ES-I3 (cell line): Measurements from ENCODE around the gene EIF4EBP3.

Experiments
- H3K36me3 ChIP-seq: 2 replicates; pipeline ENCODE4 v1.6.1; 2013; ENCODE audit warnings: mild to moderate bottlenecking, low read length, control low read depth, moderate library complexity; ENCODE audit not compliant: insufficient read depth
- H3K4me1 ChIP-seq: 2 replicates; pipeline ENCODE4 v1.6.1; 2013; ENCODE audit warnings: mild to moderate bottlenecking, control low read depth, low read length; ENCODE audit not compliant: insufficient read depth
- H3K9ac ChIP-seq: 2 replicates; pipeline ENCODE4 v1.6.1; 2013; ENCODE audit warnings: low read depth, mild to moderate bottlenecking, low read length, moderate library complexity
- H3K9me3 ChIP-seq: 2 replicates; pipeline ENCODE4 v1.6.1; 2013; ENCODE audit warnings: mild to moderate bottlenecking, low read length, moderate library complexity; ENCODE audit not compliant: control insufficient read depth, insufficient read depth

EIF4EBP3 gene

DNA sequence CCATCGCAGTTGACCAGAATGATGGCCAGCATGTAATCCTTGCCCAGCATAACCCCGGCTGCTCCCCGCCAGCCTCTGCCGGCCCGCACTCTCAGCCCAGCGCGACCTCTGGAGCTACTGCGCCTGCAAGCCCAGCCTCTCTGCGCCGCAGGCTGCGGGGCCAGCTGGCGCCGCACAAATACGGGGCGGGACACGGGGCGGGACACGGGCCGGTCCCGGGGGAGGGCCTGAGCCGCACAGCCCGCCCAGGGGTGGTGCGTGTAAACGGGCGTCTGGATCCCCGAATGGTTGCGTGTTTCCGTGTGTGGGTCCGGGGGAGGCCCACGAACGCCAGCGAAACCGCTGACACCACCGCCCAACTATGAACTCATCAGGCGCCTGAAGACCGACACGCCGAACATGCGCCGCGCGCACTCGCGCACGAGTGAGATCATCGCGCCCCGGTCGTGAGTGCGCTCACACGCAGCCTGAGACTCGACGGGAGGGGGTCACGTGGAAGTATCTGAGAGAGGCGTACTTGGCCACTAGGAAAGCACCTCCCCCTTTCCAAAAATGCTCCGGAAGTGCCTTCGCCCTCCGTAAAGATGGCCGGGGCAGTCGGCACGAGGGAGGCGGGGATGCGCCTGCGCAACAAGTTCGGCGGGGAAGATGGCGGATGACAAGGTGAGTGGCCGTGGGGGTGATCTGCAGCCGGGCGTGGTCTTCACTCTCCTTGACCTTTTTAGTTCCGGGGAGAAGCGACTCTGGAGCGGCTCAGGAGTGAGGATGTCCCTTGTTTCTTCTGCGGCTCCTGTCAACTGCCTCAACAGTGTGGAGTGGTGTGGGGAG is 16.9 kb downstream of the EIF4EBP3 start, which contains the start of the genes APBB3 and SLC35A4:
Gene APBB3 (minus strand): TSS at position 403 of the 828 bp plus-strand sequence. CDS start 353 bp downstream, at position 50.
Gene SLC35A4 (plus strand): TSS at position 633 of the 828 bp plus-strand sequence. CDS start 2,342 bp downstream, outside the sequence.
- H3K9me3 ChIP-seq: no peaks in the 10 kb centered on the region
- peak within 1 kb of the TSS; percentile 80 for H3K9ac ChIP-seq
- no peaks in the 10 kb centered on the region for H3K4me1 ChIP-seq
- no peaks in the 10 kb centered on the region; the same call in 1 of the 2 replicates for H3K36me3 ChIP-seq

DNA sequence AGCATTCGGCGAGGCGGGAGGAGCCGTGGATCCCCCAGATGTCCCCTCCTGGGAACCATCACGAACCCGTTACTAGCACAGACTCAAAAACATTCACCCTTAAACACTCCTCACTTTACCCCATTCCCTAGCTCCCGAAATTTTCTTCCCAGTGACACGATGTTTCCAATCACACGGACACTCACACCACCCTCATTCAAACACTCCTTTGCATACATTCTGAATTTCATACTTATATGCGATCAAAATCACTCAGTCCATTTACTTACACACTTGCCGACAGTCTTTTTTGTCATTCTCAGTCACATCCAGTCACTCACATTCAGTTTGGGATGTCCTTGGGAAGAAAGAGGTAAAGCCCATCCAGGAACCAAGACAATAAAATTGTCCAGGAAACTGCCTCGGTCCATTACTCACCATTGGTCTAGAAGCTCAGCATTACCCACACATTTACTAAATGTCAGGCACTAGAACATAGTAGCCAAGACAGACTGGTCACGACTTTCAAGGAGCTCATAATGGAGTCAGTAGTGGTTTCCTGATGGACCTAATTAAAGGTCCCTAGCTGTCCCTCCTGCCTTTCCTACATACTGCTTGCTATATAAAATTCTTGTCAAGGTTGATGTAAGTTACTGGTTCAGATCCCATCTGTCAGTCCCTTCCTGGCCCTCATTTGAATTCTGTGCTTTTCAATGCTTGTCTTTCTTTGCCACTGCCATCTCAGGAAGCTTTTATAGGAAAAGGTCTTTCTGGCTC is 17.7 kb downstream of the EIF4EBP3 start:
- no peaks in the 10 kb centered on the region for H3K9me3 ChIP-seq
- H3K9ac ChIP-seq: peak overlapping the region; percentile 80
- no peaks in the 10 kb centered on the region; the same call in 1 of the 2 replicates for H3K36me3 ChIP-seq
- H3K4me1 ChIP-seq: no peaks in the 10 kb centered on the region

DNA sequence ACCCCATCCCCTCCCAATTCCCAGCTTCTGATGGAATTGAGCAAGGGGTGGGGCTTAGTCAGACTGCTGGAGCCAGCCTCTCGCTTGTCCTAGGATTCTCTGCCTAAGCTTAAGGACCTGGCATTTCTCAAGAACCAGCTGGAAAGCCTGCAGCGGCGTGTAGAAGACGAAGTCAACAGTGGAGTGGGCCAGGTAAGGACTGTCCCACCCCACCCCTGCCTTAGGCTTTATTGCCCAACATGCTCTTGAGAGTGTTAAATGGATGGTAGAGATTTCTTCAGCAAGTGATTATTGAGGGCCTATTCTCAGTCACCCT is 18.3 kb downstream of the EIF4EBP3 start:
- no peaks in the 10 kb centered on the region for H3K4me1 ChIP-seq
- peak overlapping the region; percentile 80; the same call in 1 of the 2 replicates for H3K9ac ChIP-seq
- H3K9me3 ChIP-seq: no peaks in the 10 kb centered on the region
- H3K36me3 ChIP-seq: no peaks in the 10 kb centered on the region; the same call in 1 of the 2 replicates

DNA sequence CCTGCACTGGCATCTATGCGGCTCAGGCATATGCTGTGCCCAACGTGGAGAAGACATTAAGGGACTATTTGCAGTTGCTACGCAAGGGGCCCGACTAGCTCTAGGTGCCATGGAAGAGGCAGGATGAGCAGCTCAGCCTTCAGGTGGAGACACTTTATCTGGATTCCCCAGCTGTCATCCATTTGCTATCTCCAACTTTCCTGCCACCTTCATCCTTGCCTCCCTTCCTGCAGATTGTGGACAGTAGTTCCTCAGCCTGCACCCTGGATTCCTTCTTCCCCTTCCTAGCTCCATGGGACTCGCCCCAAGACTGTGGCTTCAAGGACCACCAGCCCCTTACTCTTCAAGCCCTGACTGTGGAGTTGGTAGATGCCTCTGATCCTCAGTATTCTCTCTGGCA is 19.2 kb downstream of the EIF4EBP3 start:
- H3K9me3 ChIP-seq: no peaks in the 10 kb centered on the region
- H3K36me3 ChIP-seq: no peaks in the 10 kb centered on the region; the same call in 1 of the 2 replicates
- no peaks in the 10 kb centered on the region for H3K4me1 ChIP-seq
- H3K9ac ChIP-seq: no peak overlapping the region

DNA sequence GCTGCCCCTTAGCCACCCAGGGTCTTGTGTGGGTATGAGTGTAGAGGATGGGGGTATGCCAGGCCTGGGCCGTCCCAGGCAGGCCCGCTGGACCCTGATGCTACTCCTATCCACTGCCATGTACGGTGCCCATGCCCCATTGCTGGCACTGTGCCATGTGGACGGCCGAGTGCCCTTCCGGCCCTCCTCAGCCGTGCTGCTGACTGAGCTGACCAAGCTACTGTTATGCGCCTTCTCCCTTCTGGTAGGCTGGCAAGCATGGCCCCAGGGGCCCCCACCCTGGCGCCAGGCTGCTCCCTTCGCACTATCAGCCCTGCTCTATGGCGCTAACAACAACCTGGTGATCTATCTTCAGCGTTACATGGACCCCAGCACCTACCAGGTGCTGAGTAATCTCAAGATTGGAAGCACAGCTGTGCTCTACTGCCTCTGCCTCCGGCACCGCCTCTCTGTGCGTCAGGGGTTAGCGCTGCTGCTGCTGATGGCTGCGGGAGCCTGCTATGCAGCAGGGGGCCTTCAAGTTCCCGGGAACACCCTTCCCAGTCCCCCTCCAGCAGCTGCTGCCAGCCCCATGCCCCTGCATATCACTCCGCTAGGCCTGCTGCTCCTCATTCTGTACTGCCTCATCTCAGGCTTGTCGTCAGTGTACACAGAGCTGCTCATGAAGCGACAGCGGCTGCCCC is 19.8 kb downstream of the EIF4EBP3 start:
- no peaks in the 10 kb centered on the region for H3K4me1 ChIP-seq
- no peaks in the 10 kb centered on the region; the same call in 1 of the 2 replicates for H3K36me3 ChIP-seq
- no peak overlapping the region for H3K9ac ChIP-seq
- no peaks in the 10 kb centered on the region for H3K9me3 ChIP-seq

DNA sequence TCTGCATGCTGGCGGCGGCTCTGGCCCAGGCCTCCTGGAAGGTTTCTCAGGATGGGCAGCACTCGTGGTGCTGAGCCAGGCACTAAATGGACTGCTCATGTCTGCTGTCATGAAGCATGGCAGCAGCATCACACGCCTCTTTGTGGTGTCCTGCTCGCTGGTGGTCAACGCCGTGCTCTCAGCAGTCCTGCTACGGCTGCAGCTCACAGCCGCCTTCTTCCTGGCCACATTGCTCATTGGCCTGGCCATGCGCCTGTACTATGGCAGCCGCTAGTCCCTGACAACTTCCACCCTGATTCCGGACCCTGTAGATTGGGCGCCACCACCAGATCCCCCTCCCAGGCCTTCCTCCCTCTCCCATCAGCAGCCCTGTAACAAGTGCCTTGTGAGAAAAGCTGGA is 20.4 kb downstream of the EIF4EBP3 start:
- Histone ChIP-seq H3K9ac (no peak overlapping the region), H3K9me3 (no peaks in the 10 kb centered on the region), H3K36me3 (no peaks in the 10 kb centered on the region; the same call in 1 of the 2 replicates), H3K4me1 (no peaks in the 10 kb centered on the region)

DNA sequence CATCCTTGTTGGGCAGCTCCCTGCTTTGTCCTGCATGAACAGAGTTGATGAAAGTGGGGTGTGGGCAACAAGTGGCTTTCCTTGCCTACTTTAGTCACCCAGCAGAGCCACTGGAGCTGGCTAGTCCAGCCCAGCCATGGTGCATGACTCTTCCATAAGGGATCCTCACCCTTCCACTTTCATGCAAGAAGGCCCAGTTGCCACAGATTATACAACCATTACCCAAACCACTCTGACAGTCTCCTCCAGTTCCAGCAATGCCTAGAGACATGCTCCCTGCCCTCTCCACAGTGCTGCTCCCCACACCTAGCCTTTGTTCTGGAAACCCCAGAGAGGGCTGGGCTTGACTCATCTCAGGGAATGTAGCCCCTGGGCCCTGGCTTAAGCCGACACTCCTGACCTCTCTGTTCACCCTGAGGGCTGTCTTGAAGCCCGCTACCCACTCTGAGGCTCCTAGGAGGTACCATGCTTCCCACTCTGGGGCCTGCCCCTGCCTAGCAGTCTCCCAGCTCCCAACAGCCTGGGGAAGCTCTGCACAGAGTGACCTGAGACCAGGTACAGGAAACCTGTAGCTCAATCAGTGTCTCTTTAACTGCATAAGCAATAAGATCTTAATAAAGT is 21.1 kb downstream of the EIF4EBP3 start:
- Histone ChIP-seq H3K4me1 (no peaks in the 10 kb centered on the region), H3K36me3 (no peaks in the 10 kb centered on the region; the same call in 1 of the 2 replicates), H3K9me3 (no peaks in the 10 kb centered on the region), H3K9ac (no peak overlapping the region)

DNA sequence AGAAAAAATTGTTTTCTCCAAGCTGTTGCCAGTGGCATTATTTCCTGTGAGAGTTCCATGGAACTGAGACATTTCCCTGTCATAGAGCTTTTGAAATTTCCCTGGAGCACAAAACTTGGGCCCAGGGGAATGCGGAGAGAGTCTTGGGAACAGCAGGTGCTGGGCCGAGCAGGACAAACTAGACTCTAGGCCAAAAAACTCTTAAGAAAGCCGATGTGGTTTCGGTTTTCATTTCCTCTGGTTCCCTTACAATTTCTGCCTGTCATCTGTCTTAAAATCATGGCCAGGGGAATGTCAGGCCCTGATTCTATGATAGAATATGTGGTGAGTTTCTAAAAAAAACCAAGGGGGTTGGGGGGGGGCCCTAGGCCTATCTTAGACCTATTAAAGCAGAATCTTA is 21.7 kb downstream of the EIF4EBP3 start:
- Histone ChIP-seq H3K9ac (no peak overlapping the region), H3K4me1 (no peaks in the 10 kb centered on the region), H3K9me3 (no peaks in the 10 kb centered on the region), H3K36me3 (no peaks in the 10 kb centered on the region; the same call in 1 of the 2 replicates)

DNA sequence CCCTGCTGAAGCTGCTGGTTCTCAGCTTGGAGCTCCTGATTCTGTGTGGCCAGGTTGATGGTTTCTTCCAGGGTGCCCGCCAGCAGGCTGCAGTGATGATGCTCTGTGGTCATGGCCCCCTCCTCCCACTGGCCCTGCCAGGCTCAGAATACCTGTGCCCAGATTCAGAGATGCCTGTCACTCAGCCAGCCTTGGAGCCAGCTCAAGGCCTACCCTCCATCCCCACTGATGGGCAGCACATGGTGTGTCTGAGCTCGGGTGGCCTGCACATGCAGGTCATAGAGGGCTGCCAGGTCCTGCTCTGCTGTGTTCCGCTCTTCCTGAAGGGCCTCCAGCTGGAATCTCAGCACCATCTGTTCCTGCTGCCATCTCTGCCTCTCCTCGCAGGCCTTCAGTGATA is 22.6 kb downstream of the EIF4EBP3 start:
- H3K36me3 ChIP-seq: no peaks in the 10 kb centered on the region; the same call in 1 of the 2 replicates
- H3K4me1 ChIP-seq: no peaks in the 10 kb centered on the region
- H3K9me3 ChIP-seq: no peaks in the 10 kb centered on the region
- no peak overlapping the region for H3K9ac ChIP-seq

DNA sequence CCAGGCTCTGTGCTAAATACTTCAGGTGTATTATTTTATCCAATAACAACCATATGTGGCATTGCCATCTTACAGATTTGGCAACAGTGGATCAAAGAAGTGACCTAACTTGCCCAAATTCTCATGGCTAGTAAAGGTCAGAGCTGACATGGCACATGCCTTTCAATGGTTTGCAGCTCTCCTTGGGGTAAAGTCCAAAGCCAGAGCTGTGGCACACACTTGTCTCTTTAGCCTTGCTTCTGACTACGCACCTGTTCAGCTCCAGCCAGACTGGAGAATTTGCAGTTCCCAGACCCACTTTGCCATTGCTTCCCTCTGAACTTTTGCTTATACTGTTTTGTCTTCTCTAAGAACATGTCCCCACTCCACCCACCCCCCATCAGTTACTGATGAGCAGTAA is 23.0 kb downstream of the EIF4EBP3 start:
- H3K4me1 ChIP-seq: no peaks in the 10 kb centered on the region
- H3K9me3 ChIP-seq: no peaks in the 10 kb centered on the region
- no peaks in the 10 kb centered on the region; the same call in 1 of the 2 replicates for H3K36me3 ChIP-seq
- H3K9ac ChIP-seq: no peak overlapping the region

DNA sequence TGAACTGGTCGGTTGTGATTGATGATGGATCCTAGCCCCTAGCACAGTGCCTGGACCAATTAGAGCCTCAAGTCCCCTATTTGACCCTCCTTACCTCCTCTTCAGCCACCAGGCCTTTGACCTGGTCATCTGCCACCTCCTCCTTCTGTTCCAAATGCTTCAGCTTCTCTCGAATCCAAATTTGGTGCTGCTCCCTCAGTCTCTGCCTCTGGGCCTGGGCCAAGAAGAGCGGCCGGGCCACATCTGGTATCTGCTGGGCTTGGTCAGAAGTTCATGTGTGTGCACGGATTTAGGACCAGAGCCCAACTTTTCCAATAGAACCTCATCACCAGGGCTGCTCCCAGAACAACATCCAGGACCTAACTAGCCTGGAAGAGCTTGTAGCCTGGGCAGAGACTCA is 23.6 kb downstream of the EIF4EBP3 start:
- no peaks in the 10 kb centered on the region for H3K9me3 ChIP-seq
- H3K4me1 ChIP-seq: no peaks in the 10 kb centered on the region
- H3K36me3 ChIP-seq: no peaks in the 10 kb centered on the region; the same call in 1 of the 2 replicates
- no peak overlapping the region for H3K9ac ChIP-seq

DNA sequence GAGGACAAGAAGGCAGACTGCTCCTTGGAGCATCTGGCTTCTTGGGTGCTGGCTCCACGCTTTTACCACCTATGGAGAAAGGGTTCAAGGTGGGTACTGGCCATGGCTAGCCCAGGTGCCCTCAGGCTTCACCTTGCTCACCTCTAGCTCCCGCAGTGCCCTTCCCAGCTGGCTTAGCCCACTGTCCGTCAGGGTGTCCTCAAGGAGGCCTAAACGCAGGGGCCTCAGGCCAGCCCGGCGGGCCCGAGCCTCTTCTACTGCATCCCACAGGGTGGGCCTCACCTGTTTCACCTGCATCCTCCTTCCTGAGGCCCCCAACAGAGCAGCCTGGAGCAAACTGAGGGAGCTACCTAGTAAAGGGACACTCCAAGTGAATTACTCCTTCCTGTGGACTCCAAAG is 26.2 kb downstream of the EIF4EBP3 start:
- no peaks in the 10 kb centered on the region for H3K9me3 ChIP-seq
- H3K36me3 ChIP-seq: no peaks in the 10 kb centered on the region
- H3K4me1 ChIP-seq: no peaks in the 10 kb centered on the region; the same call in 1 of the 2 replicates
- no peak overlapping the region for H3K9ac ChIP-seq

DNA sequence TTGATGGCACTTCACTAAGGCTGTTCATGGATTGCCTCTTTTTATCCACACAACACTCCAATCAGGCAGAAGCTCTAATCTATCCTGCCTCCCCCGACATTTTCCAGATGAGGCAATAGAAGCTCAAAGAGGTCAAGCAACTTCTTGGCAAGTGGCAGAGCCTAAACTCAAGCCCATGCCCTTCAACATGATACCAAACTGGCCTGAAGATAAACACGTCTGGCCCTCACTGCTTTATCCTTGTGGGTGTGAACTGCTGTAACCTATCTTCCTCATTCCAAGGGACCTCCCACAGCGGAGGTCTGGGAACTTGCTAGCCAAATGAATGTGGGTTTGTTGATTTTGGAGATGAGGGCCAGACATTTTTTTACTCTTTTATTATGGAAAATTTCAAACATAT is 26.7 kb downstream of the EIF4EBP3 start:
- H3K36me3 ChIP-seq: no peaks in the 10 kb centered on the region
- H3K9ac ChIP-seq: no peak overlapping the region
- H3K4me1 ChIP-seq: no peaks in the 10 kb centered on the region; the same call in 1 of the 2 replicates
- H3K9me3 ChIP-seq: no peaks in the 10 kb centered on the region

DNA sequence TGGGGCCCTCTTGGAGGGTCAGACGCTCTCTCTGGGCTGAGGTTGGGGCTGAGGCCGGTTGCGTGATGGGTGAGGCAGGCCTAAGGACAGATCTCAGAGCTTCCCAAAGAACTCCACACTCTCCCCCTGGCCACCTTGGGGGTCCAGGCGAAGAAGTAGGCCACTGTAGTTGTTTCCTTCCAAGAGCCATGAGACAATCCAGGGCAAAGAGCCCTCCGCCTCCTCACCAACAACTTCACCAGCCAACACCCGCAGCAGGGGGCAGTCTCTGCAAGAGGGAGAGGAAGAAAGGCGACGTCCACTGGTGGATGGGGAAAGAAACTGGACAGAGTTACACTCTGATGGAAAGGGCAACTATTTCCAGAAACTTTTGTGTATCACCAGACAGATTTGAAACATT is 27.8 kb downstream of the EIF4EBP3 start:
- H3K36me3 ChIP-seq: no peaks in the 10 kb centered on the region
- H3K4me1 ChIP-seq: no peaks in the 10 kb centered on the region; the same call in 1 of the 2 replicates
- no peaks in the 10 kb centered on the region for H3K9me3 ChIP-seq
- no peak overlapping the region for H3K9ac ChIP-seq
